GM18505 (cell line): ENCODE results near the gene CDCP1.

ENCODE experiments used
- ATAC-seq: cut with Tn5 transposase; IDR thresholded peaks from one replicate; pipeline ENCODE4 v1.9.1; 2021; ENCODE audit not compliant: unreplicated experiment
- POLR2A ChIP-seq: IDR thresholded peaks from 4 replicates; pipeline ENCODE4 v1.6.1; 2011; ENCODE audit warnings: borderline replicate concordance; ENCODE audit not compliant: insufficient read depth, insufficient read length; ENCODE audit errors: extremely low read depth

The CDCP1 gene

DNA sequence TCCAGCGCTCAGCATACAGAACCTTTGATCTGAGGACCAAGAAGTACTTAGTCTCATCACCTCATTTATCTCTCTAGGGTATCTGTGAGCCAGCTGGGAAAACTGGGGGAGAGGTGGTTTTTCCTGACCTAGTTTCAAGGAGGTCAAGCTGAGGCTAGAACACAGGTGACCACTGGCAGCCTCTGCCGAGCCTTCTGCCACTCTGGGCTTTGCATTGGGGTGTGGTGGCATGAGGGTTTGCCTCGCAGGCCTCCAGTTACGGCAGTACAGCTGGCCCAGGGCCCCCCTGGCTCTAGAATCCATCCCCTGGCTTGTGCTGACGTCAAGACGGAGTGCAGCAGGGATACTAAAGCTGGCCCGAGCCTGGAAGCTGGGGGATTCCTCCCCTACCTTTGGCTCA, 34.7 kb upstream of the CDCP1 start:
- no peak for ATAC-seq
- TF ChIP-seq POLR2A: no peak

DNA sequence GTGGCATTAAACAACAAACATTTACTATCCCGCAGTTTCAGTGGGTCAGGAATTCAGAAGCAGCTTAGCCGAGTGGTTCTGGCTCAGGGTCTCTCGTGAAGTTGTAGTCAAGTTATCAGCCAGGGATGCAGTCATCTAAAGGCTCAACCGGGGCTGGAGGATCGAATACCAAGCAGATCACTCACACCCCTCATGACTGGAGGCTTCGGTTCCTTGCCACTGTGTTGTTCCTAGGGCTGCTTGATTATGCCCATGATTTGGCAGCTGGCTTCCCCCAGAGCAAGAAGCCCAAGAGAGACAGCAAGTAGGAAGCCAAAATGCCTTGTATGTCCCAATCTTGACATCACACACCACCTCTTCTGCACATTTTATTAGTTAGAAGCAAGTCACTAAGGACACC, 33.9 kb upstream of the CDCP1 start:
- ATAC-seq: no peak
- TF ChIP-seq POLR2A: no peak

DNA sequence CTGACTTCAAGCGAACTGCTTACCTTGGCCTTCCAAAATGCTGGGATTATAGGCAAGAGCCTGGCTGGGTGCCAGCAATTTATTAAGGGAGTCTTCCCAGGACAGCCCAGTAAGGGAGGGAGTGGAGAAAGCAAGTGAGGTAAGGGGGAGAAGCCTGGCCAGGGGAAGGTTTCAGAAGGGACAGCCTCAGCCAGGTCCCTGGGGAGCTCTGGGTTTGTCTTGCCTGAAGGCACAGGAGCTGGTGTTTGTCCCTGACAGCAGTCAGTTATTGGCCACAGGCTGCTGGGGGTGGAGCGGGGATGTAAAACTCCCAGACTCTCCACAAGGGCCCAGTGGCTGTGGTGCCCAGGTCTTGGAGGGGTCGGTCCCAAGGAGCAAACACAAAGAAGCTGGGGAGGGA, 33.0 kb upstream of the CDCP1 start:
- no peak for ATAC-seq
- TF ChIP-seq POLR2A: no peak

DNA sequence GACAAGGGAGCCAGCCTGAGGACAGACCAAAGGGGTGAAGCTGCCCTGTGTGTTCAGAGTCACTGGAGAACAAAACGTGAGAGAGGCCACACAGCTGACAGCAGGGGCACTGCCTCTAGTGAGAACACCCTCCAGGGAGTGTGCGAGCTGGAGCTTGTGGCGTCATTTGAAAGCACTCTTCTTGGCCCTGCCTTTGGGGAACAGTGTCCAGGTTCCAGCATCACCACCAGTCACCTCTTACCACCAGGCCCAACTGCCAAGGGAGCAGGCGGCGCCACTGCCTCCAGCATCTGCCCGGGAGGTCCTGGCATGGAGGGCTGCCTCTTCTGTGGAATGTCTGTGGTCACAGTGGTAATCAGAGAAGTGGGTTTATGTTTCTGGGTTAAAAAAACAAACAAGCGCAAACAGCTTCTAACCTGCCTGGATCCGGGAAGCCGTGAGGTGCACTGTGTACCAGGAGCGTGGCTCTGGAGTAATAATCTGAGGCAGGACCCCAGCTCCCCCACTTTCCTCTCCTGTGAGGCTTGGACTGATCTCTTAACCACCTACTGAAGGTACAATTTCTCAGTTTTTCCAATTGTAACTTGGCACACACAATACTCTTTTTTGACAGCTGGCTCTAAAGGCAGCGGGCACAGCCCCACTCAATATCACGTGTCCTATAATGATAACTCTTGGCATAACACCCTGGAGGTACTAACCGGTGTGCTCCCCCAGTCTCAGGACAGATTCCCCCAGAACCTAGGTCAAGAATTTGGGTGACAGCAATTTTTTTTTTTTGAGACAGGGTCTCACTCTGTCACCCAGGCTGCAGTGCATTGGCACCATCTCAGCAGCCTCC, 32.2 kb upstream of the CDCP1 start:
- no peak for TF ChIP-seq POLR2A
- no peak for ATAC-seq

DNA sequence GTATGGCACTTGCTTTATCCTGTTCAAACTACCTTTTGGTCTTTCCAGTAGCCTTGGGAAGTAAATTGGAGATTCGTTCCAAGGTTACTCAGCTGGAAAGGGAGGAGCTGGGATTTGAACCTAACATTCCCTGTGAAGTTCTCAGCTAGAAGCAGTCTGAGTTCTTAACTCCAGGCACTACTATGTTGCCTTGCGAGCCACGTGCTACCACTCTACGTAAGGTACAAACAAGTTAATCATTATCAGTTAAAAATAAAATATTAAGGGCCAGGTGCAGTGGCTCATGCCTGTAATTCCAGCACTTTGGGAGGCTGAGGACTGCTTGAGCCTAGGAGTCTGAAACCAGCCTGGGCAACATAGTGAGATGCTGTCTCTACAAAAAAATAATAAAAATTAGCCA, 30.7 kb upstream of the CDCP1 start:
- no peak for ATAC-seq
- no peak for TF ChIP-seq POLR2A

DNA sequence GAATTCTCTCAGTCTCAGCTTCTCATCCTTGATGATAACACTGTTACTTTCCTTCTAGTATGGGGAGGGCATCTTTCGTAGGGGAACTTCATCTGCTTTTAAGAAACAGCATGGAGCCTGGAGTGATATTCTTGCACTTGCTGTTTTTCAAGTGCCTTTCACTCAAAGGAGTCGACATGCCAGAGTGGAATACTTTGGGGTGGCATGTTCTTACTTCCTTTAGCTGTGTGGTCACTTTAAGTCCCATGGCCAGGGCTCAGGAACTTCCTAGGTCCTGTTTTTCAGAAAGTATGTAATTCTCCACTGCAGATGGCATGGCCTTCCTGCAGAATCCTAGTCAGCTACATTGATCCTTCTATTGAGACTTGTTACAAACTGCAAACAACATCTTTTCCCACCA, 28.1 kb upstream of the CDCP1 start:
- ATAC-seq: no peak
- no peak for TF ChIP-seq POLR2A

DNA sequence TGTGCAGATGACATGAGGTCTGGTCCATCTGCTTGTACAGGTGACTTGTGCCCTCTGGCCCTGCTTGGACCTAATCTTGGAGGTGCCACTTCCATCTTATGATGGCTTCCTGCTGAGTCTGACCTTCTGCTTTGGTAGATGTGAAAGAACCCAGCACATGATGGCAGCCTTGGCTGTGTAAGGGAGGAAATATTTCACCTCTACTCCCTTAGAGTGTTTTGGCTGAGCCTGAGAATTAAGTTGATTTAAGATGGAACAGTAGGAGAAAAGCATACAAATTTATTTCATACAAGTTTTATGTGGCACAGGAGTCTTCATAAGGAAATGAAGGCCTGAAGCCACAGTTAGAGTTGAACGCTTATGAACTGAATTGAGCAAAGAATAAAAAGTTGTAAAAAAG, 27.6 kb upstream of the CDCP1 start:
- ATAC-seq: no peak
- no peak for TF ChIP-seq POLR2A

DNA sequence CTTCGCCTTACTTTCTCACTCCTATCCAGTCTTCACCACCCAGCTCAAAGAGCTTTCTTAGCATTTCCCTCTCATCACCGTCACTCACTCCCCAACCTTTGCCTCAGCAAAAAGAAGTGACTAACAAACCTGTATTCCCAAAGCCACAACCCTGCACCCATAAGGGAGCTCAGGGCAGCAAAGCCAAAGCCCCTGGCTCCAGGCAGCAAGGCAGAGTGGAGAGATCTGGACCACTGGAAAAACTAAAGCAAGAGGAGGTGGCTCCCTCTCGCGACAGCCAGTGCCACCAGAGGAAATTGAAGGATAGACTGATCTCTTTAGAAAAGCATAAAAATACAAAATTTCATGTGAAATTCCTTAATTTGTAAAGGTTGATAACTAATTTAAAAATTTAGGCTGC, 25.1 kb upstream of the CDCP1 start:
- TF ChIP-seq POLR2A: no peak
- no peak for ATAC-seq

DNA sequence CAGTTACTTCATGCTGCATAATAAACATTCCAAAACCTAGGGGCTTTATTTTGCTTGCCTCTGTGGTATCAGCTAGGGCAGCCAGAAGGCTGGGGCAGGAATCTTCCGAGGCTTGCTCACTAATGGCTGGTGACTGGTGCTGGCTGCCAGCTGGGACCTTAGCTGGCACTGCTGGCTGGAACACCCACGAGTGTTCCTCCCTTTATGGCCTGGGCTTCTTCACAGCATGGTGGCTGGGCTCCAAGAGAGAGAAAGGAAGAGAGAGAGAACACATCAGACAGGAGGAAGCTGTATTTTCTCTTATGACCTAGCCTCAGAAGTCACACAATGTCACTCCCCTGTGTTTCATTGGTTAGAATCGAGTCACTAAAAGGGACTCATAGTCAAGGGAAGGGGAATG, 23.9 kb upstream of the CDCP1 start:
- ATAC-seq: no peak
- no peak for TF ChIP-seq POLR2A

DNA sequence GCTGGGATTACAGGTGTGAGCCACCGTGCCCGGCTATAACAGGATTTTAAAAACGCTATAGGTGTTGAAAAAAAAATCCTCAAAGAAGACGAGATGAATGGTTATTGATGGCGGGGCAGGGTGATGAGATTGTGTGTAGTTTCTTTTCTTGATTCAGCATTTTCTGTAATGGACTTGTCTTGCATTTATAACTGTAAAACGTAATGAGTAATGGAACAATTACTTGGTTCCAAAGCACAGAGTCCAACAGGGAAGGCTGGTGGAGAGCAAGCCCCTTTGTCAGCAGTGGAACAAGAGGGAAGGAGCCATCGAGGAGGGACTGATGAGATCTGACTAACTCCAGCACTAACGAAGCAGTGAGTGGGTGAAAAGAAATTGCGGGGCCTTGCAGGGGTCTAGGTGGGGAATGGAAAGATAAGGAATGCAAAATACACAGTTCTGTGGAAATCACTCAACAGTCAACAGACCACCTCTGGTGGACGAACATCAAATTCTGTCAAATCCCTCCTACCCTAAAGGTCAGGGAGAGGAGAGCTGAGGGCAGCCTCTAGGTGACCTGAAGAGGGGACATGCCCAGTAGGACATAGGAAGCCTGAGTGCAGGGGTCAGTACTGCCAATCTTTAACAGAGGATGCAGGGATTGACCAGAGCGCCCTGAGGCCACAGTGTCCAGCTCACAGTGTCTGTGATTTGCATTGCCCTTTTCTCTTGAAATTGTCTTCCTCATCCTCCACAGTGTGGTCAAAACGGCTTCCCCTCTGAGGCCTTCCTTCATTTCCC, 23.1 kb upstream of the CDCP1 start:
- ATAC-seq: no peak
- no peak for TF ChIP-seq POLR2A

DNA sequence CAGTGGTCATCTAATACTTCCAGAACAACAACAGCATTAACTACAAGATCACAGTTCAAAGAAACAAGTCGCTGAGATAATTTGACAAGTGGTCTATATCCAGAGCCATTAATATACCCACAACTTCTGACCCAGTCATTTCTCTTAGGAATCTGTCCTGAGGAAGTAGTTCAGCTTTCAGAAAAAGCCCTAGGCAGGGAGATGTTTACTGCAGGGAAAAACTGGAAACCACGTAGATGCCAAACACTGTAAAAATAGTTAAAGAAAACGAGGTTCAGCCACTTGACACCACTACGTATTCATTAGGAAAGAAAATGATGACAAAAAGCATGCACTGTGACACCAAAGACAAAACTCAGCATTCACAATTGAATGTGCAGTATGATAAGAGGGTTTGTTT, 22.3 kb upstream of the CDCP1 start:
- ATAC-seq: no peak
- TF ChIP-seq POLR2A: no peak

DNA sequence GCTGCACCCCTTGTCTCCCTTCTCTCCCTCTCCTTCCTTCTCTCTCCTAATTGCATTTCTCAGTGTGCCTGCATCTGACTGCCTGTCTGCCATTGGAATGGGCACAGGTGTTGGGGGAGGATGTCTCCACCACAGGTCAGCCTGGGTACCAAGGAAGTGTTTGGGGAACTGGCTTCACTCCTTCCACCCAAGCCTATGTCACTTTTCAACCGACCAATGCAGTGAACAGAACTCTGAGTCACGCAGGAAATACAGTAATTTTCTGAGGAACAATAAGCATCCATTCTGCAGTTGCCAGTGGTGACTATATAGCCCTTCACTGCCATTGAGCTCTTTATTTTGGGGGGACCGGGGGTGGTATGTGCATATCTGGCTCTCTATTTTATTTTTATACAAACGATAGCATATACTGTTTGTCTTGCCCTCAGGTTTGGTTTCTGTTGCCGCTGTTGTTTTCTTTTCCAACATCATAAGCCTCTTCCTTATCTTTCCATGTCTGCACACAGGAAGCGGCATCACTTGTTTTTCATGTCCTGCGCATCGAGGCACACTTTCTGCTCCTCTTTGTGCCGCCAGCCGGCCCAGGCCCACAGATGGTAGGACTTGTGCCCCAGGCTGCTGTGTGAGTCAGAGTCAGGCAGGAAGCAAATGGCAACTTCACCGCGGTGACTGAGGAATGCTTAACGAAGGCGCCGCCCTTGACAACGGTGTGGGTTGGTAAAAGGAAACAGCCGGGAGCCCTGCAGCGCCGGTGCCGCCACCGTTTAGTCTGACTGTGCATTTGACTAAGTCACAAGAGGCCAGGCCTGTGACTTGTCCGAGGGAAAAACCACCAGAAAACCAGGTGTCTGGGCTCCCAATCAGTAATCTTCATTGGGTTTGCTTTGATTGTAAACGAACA, 21.1 kb upstream of the CDCP1 start:
- peak; percentile 83 for ATAC-seq
- no peak for TF ChIP-seq POLR2A

DNA sequence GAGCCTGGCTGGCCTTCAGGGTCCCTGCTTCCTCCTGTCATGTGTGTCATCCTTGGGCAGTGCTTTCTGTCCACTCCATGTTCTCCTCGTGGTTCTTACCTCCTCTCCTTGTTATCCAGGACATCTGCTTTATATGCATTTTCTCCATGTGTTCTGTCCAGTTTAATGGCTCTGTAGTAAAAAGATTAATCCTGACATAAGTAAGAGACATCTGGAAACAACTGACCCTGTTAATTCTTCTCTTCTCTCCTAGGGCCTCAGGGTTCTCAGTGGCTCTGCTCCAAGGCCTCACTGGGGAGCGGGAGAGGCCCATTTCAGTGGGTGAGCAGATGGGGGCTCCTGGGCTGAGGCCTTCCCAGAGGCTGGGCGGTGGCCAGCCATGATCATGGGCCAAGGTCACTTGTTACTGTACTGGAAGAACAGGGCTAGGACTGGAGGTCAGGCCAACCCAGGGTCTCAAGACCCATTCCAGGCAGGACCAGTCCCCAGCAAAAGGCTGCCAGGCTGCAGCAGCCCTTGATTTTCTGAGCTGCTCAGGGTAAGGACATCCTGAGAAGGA, 20.2 kb upstream of the CDCP1 start:
- TF ChIP-seq POLR2A: no peak
- ATAC-seq: no peak
